AG10803 (cell line): ENCODE data around the gene NEK4.

Source experiments
- DNase-seq: peaks from one replicate; pipeline ENCODE4 v3.0.0; 2010; ENCODE audit warnings: low read depth
- H3K4me3 ChIP-seq: 2 replicates; pipeline ENCODE4 v1.5.1; 2011; ENCODE audit warnings: mild to moderate bottlenecking, low read length, control low read depth
- TF ChIP-seq, protein P1 (sequence below): conservative IDR thresholded peaks from 2 replicates; pipeline ENCODE4 v1.5.1; 2011; ENCODE audit warnings: mild to moderate bottlenecking, low read length, control low read depth, inconsistent platforms

The NEK4 gene

DNA sequence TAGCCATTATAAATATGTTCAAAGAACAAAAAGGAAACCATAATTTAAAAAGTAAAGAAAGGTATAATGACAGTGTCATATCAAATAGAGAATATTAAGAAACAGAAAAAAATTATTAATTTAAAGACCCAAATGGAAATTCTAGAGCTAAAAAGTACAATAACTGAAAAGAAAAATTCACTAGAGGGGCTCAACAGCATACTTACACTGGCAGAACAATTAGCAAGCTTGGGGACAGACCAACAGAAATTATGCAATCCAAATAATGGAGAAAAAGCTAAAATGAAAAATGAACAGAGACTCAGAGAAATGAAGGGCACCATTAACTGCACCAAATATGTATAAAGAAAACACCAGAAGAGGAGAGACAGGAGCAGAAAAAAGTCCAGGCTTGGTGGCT lies 51.1 kb downstream of the NEK4 start:
- H3K4me3 ChIP-seq, result no peak overlapping the region
- no peak for DNase-seq
- TF ChIP-seq, protein P1, sequence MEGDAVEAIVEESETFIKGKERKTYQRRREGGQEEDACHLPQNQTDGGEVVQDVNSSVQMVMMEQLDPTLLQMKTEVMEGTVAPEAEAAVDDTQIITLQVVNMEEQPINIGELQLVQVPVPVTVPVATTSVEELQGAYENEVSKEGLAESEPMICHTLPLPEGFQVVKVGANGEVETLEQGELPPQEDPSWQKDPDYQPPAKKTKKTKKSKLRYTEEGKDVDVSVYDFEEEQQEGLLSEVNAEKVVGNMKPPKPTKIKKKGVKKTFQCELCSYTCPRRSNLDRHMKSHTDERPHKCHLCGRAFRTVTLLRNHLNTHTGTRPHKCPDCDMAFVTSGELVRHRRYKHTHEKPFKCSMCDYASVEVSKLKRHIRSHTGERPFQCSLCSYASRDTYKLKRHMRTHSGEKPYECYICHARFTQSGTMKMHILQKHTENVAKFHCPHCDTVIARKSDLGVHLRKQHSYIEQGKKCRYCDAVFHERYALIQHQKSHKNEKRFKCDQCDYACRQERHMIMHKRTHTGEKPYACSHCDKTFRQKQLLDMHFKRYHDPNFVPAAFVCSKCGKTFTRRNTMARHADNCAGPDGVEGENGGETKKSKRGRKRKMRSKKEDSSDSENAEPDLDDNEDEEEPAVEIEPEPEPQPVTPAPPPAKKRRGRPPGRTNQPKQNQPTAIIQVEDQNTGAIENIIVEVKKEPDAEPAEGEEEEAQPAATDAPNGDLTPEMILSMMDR, result no peak

DNA sequence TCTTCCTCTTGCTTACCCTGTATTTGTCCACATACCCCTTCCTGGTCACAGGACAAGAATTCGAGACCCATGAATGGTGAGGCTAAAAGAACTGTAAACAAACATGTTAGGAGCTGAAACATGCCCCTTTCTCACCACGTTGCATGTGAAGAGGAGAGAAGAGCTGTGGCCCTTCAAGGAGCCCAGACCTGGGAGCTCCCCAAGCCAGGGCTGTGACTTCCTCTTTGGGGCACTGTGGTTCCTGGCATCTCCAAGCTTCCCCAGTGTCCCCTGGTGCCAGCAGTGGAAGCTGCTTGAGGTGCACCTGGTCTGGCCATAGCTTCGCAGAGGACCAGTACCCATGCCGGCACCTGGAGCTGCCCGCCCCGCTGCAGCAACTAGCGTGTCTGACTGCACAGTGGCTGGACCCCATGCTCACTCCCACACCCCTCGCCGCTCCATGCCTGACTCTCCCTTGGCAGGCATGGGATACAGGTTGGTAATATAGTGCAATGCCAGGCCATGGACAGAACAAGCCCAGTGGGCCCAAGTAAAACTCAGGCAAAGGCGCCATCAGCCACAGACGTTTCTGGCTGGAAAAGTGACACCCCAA lies 54.9 kb downstream of the NEK4 start:
- H3K4me3 ChIP-seq, result no peak overlapping the region
- no peak for DNase-seq
- TF ChIP-seq, protein P1, result no peak

DNA sequence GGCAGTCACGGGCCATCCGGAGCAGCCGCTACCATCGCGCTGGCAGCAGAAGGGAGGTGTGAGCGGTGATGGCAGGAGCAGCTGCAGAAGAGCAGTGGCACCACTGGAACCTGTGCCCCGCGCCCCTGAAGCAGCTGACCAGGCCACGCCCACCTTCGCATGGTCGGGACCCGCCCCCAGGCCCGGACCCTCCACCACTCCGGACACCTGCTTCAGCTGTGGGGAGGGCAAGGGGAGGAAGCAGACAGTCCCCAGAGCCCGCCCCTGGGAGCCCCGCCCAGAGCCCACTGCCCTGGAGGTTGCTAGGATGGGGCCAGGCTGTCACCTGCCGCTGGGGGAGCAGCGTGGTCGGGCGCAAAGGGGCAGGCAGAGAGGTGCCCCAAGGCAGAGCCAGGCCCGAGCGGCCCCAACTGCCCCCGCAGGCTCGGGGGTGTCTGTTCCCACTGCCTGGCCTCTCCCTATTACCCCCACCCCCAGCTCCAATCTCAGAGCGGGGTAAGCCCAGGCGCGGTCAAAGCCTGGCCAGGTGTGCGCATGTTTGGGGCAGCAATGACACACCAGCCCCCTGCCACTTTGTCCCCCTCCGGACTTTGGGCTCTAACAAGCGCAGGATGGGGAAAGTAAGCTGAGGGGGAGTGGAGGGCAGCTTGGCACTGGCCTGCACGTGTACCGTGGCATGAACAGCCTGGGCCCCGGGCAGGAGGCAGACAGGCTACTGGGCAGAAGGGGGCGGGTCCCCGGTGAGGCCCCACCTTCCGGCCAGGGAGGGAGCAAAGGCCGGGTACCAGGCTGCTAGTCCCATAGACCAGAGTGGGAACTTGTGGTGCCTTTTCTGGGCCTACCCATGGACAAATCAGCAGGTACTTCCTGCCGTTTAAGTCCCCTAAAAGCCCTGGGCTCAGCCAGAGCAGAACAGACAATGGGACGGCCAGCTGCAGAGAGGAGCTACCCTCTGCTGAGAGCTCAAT lies 56.1 kb downstream of the NEK4 start:
- H3K4me3 ChIP-seq, result no peak overlapping the region
- DNase-seq, result no peak
- TF ChIP-seq, protein P1, result no peak

DNA sequence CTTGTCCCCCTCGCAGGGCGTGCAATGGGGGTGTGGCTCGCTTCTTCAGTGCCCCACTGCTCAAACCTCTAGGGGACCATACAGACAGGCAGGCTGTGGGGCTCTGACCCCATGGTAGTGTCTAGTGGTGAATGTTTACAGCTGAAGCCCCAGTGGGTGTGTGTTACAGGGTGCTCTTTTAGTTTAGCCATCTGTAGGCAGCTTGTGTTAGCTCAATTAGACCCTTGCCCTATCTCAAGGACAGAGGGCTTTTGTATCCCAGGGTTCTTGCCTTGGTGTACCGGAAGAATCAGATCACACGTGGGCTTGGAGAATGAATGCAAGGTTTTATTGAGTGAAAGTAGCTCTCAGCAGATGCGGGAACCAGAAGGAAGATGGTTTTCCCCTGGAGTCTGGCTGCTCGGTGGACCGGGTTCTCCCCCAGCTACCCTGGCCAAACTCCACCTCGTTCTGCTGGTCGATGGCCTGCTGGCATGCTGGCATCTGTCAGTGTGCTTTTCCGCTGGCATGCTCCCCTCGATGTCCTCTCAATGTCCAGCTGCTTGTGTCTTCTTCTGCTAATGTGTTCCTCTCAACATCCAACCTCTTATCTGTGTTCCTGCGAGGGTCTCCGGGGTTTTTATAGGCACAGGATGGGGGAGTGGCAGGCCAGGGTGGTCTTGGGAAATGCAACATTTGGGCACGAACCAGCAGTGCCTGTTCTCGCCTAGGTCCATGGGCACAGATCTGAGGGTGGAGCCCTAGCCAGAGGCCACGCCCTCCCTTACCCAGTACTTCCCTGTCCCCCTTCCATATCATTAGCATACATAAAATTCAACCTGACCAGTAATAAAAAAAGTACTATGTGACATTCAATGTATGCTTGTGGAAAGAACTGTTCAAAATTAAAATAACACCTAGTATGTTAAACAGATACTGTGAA lies 58.2 kb downstream of the NEK4 start:
- no peak for DNase-seq
- TF ChIP-seq, protein P1, result no peak
- H3K4me3 ChIP-seq, result no peak overlapping the region

DNA sequence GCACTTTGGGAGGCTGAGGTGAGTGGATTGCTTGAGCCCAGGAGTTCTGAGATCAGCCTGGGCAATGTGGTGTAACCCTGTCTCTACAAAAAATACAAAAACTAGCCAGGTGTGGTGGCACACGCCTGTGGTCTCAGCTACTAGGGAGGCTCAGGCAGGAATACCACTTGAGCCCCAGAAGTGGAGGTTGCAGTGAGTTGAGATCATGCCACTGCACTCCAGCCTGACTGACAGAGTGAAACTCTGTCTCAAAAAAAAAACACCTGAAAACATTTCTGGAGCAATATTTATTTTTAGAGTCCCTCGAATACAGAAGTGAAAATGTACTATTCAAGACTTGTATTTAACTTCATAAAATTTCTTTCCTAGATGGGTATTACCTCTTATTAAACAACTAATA lies 60.2 kb downstream of the NEK4 start:
- TF ChIP-seq, protein P1, result no peak
- no peak overlapping the region for H3K4me3 ChIP-seq
- DNase-seq, result no peak

DNA sequence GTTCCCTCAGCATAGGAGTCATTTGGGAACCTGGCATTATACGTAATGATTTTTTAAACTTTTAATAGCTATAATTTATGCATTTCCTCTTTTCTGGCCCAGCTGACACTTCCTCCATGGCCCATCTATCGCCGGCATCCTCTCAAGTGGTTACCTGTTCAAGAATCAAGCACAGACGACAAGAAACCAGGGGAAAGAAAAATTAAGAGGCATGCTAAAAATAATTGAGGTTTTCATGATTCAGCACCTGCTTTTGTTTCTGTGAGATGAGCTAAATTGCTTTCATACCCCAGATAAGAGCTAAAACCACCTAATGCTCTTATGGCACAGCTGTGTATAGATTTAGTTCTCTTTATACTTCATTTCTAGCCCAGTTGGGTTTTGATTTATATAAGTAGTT lies 63.2 kb downstream of the NEK4 start:
- DNase-seq, result no peak
- no peak overlapping the region for H3K4me3 ChIP-seq
- TF ChIP-seq, protein P1, result no peak
